Neuron (in vitro differentiated cells): Measurements from ENCODE around the gene ASPSCR1.

Experiments used
- H2AFZ ChIP-seq: one replicate; pipeline ENCODE4 v1.6.1; 2013; ENCODE audit warnings: low read depth, mild to moderate bottlenecking, inconsistent platforms, low read length, moderate library complexity
- H3K27me3 ChIP-seq: one replicate; pipeline ENCODE4 v1.6.1; 2013; ENCODE audit warnings: low read length; ENCODE audit not compliant: insufficient read depth
- H3K36me3 ChIP-seq: one replicate; pipeline ENCODE4 v1.6.1; 2013; ENCODE audit warnings: low read length; ENCODE audit not compliant: insufficient read depth
- H3K4me1 ChIP-seq: one replicate; pipeline ENCODE4 v1.6.1; 2013; ENCODE audit warnings: low read length; ENCODE audit not compliant: insufficient read depth
- H3K4me3 ChIP-seq: 2 replicates; pipeline ENCODE4 v1.5.1; 2013; ENCODE audit warnings: mild to moderate bottlenecking, low read length, moderate library complexity
- H3K9me3 ChIP-seq: one replicate; pipeline ENCODE4 v1.6.1; 2013; ENCODE audit warnings: low read length

ASPSCR1 gene

GRCh38 chr17:81934850-81935708 is 42.4 kb upstream of the ASPSCR1 start:
- Histone ChIP-seq H3K4me1 (peaks cover 9% of the 10 kb centered on the region), H3K4me3 (no peak overlapping the region), H3K27me3 (no peaks in the 10 kb centered on the region), H2AFZ (no peak overlapping the region), H3K36me3 (peaks cover 3% of the 10 kb centered on the region), H3K9me3 (no peaks in the 10 kb centered on the region)

DNA sequence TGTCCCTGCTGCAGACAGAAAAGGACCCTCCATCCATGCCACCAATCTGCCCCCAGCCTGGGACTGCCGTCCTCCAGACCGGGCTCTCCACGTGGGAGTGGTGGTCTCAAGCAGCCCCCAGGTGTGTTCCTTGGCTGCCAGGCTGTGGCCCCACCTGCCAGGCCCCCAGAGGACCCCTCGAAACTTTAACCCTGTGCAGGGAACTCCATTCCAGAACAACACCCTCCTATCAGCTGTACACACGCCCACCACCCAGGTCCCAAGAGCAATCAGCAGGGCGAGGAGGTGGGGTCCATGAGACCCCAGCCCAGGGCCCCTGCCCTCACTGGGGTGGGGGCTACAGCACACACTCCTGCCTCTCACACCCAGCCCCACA is 41.7 kb upstream of the ASPSCR1 start:
- Histone ChIP-seq H3K9me3 (no peaks in the 10 kb centered on the region), H3K36me3 (peaks cover 3% of the 10 kb centered on the region), H3K4me3 (no peak overlapping the region), H2AFZ (no peak overlapping the region), H3K27me3 (no peaks in the 10 kb centered on the region), H3K4me1 (peaks cover 9% of the 10 kb centered on the region)

- H3K9me3 ChIP-seq: no peaks in the 10 kb centered on the region
- no peak overlapping the region for H2AFZ ChIP-seq
- H3K36me3 ChIP-seq: no peaks in the 10 kb centered on the region
- no peak overlapping the region for H3K4me3 ChIP-seq
- peaks cover 20% of the 10 kb centered on the region for H3K4me1 ChIP-seq
- H3K27me3 ChIP-seq: no peaks in the 10 kb centered on the region
Observed at GRCh38 chr17:81939218-81939617, 38.2 kb upstream of the ASPSCR1 start.

DNA sequence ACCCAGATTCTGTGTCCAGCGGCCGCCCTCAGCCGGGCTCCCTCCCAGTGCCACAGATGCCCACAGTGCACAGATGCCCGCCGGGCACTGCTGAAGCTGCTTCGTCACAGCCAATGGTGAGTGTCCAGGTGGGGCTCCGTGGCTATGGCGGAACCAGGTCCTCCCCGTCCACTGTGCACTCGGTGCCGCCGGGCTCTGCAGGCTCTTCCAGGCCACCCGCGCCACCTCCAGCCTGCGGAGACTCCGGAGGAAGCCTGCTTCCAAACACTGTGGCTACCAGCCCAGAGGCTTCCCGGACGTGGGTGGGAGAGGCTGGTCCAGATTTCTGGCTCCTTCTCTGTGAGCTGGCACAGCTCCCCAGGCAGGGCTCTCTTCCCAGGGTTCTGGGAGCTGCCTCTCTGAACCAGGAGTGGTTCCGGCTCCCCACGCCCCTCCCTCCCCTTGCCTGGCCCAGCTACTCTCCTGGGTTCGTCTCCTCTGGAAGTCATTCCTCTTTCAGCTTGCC is 37.5 kb upstream of the ASPSCR1 start:
- H3K4me1 ChIP-seq: peaks cover 20% of the 10 kb centered on the region
- H3K4me3 ChIP-seq: no peak overlapping the region
- no peaks in the 10 kb centered on the region for H3K36me3 ChIP-seq
- H3K27me3 ChIP-seq: no peaks in the 10 kb centered on the region
- no peaks in the 10 kb centered on the region for H3K9me3 ChIP-seq
- no peak overlapping the region for H2AFZ ChIP-seq

DNA sequence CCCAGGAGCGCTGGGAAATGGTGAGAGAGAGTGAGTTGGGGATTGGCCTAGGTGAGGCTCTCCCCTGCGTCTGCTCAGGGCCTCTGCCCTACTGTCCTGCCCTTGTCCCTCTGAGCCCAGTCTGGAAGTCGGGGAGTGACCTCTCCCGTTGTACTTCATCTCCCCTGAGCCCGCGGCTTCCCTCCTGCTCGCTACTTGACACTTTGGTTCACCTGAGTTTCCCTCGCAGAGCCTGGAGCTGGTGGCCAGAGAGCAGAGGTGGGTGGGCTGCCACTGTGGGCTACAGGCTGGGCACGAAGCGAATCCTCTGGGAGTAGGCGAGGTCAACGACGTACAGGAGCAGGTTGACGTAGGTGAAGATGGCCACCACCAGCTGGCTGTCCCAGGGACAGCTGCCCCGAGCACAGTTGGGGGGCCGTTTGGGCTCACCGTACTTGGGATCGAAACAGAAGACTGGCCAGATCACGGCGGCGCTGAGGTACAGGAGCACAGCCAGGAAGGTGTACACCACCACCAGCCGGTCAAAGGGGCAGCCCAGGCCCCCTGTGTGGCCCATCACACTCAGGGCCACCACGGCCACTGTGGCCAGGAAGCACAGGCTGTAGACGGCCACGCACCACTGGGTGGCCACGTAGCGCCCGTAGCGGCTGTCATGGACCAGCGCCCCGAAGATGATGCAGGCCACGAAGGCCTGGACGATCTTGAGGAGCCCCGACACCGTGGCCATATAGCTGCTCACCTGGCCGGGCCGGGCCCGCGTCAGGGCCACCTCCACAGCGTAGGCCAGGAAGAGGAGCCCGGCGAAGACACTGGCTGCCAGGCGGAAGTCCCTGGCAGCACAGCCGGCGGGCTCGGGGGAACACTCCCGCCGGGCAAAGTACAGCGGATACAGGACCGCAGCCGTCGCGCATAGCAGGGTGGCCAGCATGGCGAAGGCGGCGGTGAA is 36.6 kb upstream of the ASPSCR1 start:
- peaks cover 20% of the 10 kb centered on the region for H3K4me1 ChIP-seq
- no peak overlapping the region for H3K4me3 ChIP-seq
- H3K36me3 ChIP-seq: no peaks in the 10 kb centered on the region
- H3K9me3 ChIP-seq: no peaks in the 10 kb centered on the region
- no peaks in the 10 kb centered on the region for H3K27me3 ChIP-seq
- H2AFZ ChIP-seq: no peak overlapping the region

- H2AFZ ChIP-seq: no peak overlapping the region
- no peaks in the 10 kb centered on the region for H3K9me3 ChIP-seq
- H3K4me1 ChIP-seq: peaks cover 17% of the 10 kb centered on the region
- no peak overlapping the region for H3K4me3 ChIP-seq
- no peaks in the 10 kb centered on the region for H3K27me3 ChIP-seq
- H3K36me3 ChIP-seq: no peaks in the 10 kb centered on the region
Observed at GRCh38 chr17:81941484-81942166, 35.8 kb upstream of the ASPSCR1 start.

GRCh38 chr17:81942167-81942553 is 35.3 kb upstream of the ASPSCR1 start:
- Histone ChIP-seq H3K9me3 (no peaks in the 10 kb centered on the region), H3K36me3 (no peaks in the 10 kb centered on the region), H3K4me1 (peaks cover 14% of the 10 kb centered on the region), H3K27me3 (no peaks in the 10 kb centered on the region), H3K4me3 (no peak overlapping the region), H2AFZ (no peak overlapping the region)

- H3K9me3 ChIP-seq: no peaks in the 10 kb centered on the region
- peaks cover 12% of the 10 kb centered on the region for H3K4me1 ChIP-seq
- H3K36me3 ChIP-seq: no peaks in the 10 kb centered on the region
- H2AFZ ChIP-seq: no peak overlapping the region
- H3K27me3 ChIP-seq: no peaks in the 10 kb centered on the region
- no peak overlapping the region for H3K4me3 ChIP-seq
Observed at GRCh38 chr17:81944858-81945257, 32.6 kb upstream of the ASPSCR1 start.

GRCh38 chr17:81947189-81947588 is 30.2 kb upstream of the ASPSCR1 start, which contains the start of gene MYADML2:
TSS of gene MYADML2 (minus strand) at chr17:81947233. CDS start at chr17:81941741, 5,492 bp downstream.
- Histone ChIP-seq H2AFZ (no peak within 1 kb of the TSS), H3K4me1 (peaks cover 1% of the 10 kb centered on the region), H3K27me3 (no peaks in the 10 kb centered on the region), H3K9me3 (no peaks in the 10 kb centered on the region), H3K4me3 (no peak within 1 kb of the TSS), H3K36me3 (no peaks in the 10 kb centered on the region)

- Histone ChIP-seq H3K27me3 (no peaks in the 10 kb centered on the region), H3K9me3 (no peaks in the 10 kb centered on the region), H3K36me3 (no peaks in the 10 kb centered on the region), H2AFZ (no peak overlapping the region), H3K4me3 (no peak overlapping the region), H3K4me1 (no peaks in the 10 kb centered on the region)
Observed at GRCh38 chr17:81948635-81949378, 28.6 kb upstream of the ASPSCR1 start.

DNA sequence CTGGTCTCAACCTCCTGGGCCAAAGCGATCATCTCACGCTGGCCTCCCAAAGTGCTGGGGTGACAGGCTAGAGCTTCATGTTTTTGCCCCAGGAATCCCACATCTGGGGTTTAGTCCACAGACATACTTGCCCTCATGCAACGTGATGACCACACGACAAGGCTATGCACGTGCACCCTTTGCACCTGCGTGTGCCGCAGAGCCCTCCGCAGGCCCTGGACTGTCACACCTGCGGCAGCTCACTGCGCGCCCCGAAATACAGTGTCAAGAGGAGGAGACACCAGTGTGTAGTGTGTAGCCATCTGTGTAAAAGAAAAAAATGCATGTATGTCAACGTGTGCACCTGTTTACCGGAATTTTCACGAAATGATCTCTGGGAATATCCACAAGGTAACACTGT is 26.9 kb upstream of the ASPSCR1 start:
- Histone ChIP-seq H3K4me3 (no peak overlapping the region), H3K27me3 (no peaks in the 10 kb centered on the region), H3K9me3 (no peaks in the 10 kb centered on the region), H3K36me3 (no peaks in the 10 kb centered on the region), H2AFZ (no peak overlapping the region), H3K4me1 (peaks cover 2% of the 10 kb centered on the region)
